OCI-LY7 (cell line): ENCODE data around the gene SLC9C1. TPM values are rescaled to one million over a fixed set of nuclear protein-coding genes. Genes with fewer than 3 reads are reported as not detected.

Source experiments
- BruUV-seq: library from RNA; stranded (reverse); fragments of 400-500 nt; replicated peaks from 2 replicates; lab custom pipeline; 2021; lab: Mats Ljungman, UMichigan
- CTCF ChIA-PET: fragments of 300-600 bp; sonication (Branson Sonifier 250); formaldehyde crosslinking; loops from one replicate; lab custom pipeline; 2022; ENCODE audit warnings: antibody characterized with exemption; ENCODE audit not compliant: unreplicated experiment; lab: Charles Lee
- POLR2A ChIA-PET: fragments of 300-600 bp; sonication (Branson Sonifier 250); formaldehyde crosslinking; loops from one replicate; lab custom pipeline; 2022; ENCODE audit warnings: antibody characterized with exemption; lab: Charles Lee
- DNase-seq: peaks from one replicate; pipeline ENCODE4 v3.0.0-alpha.2; 2015; ENCODE audit warnings: low spot score
- H2AFZ ChIP-seq: fragments of 200-600 bp; sonication (generic), shearing (Covaris generic); 2 replicates; pipeline ENCODE4 v1.6.1; 2014; ENCODE audit warnings: mild to moderate bottlenecking, antibody characterized with exemption, low read length, moderate library complexity
- H3K27ac ChIP-seq: fragments of 200-600 bp; sonication (generic); 2 replicates; pipeline ENCODE4 v1.5.1; 2014; ENCODE audit warnings: mixed run types, low read depth, mild to moderate bottlenecking, moderate library complexity, low read length, inconsistent platforms; ENCODE audit not compliant: poor library complexity, severe bottlenecking
- H3K36me3 ChIP-seq: fragments of 200-600 bp; sonication (generic); 2 replicates; pipeline ENCODE4 v1.6.1; 2014; ENCODE audit warnings: mild to moderate bottlenecking, antibody characterized with exemption, low read length, moderate library complexity, mixed read lengths; ENCODE audit not compliant: insufficient read depth
- H3K4me1 ChIP-seq: fragments of 200-600 bp; sonication (generic); 2 replicates; pipeline ENCODE4 v1.5.1; 2014; ENCODE audit warnings: mild to moderate bottlenecking, low read length; ENCODE audit not compliant: insufficient read depth, poor library complexity, severe bottlenecking
- H3K4me2 ChIP-seq: fragments of 200-600 bp; sonication (generic); 2 replicates; pipeline ENCODE4 v1.6.1; 2014; ENCODE audit warnings: mild to moderate bottlenecking, low read length
- H3K4me3 ChIP-seq: fragments of 200-600 bp; sonication (generic); 2 replicates; pipeline ENCODE4 v1.5.1; 2014; ENCODE audit warnings: mild to moderate bottlenecking, low read depth, low read length; ENCODE audit not compliant: poor library complexity, severe bottlenecking
- H3K79me2 ChIP-seq: fragments of 200-600 bp; sonication (generic); 2 replicates; pipeline ENCODE4 v1.6.1; 2016; ENCODE audit warnings: low read depth, mild to moderate bottlenecking, low read length, moderate library complexity, mixed read lengths; ENCODE audit not compliant: insufficient read depth
- H3K9me2 ChIP-seq: fragments of 200-600 bp; sonication (generic); 2 replicates; pipeline ENCODE4 v1.6.1; 2016; ENCODE audit warnings: mild to moderate bottlenecking, low read length, mixed read lengths; ENCODE audit not compliant: insufficient read depth
- H3K9me3 ChIP-seq: fragments of 200-600 bp; sonication (generic); 2 replicates; pipeline ENCODE4 v1.6.1; 2014; ENCODE audit warnings: mild to moderate bottlenecking, mixed run types, low read length, mixed read lengths
- H4K20me1 ChIP-seq: fragments of 200-600 bp; sonication (generic); 2 replicates; pipeline ENCODE4 v1.6.1; 2014; ENCODE audit warnings: mild to moderate bottlenecking, antibody characterized with exemption, low read length, moderate library complexity, mixed read lengths; ENCODE audit not compliant: insufficient read depth
- CTCF ChIP-seq: fragments of 200-600 bp; sonication (generic); conservative IDR thresholded peaks from 2 replicates; pipeline ENCODE4 v1.5.1; 2014; ENCODE audit warnings: mild to moderate bottlenecking, antibody characterized with exemption, low read length, moderate library complexity, mixed read lengths
- EZH2phosphoT487 ChIP-seq: fragments of 200-600 bp; sonication (generic); IDR thresholded peaks from 2 replicates; pipeline ENCODE4 v1.6.1; 2018; ENCODE audit warnings: low read depth, borderline replicate concordance, mild to moderate bottlenecking, mixed run types, antibody characterized with exemption, low read length, moderate library complexity, mixed read lengths
- intact Hi-C: fragments of 100-400 bp; cut with micrococcal nuclease; formaldehyde crosslinking; loops from one replicate; pipeline ENCODE4 v1.10.0; 2022; ENCODE audit not compliant: unreplicated experiment
- total RNA-seq, 2 experiments: library from RNA; depleted of rRNA in 1 of 2; stranded (reverse); fragments of >200 nt in 1 of 2; shearing (Covaris generic) in 1 of 2; gene quantifications; 2 replicates each; pipeline ENCODE4 v1.2.3, GENCODE V29; 2014 to 2022

Gene SLC9C1
- total RNA-seq, 2 experiments from 2014 or later = not detected

DNA sequence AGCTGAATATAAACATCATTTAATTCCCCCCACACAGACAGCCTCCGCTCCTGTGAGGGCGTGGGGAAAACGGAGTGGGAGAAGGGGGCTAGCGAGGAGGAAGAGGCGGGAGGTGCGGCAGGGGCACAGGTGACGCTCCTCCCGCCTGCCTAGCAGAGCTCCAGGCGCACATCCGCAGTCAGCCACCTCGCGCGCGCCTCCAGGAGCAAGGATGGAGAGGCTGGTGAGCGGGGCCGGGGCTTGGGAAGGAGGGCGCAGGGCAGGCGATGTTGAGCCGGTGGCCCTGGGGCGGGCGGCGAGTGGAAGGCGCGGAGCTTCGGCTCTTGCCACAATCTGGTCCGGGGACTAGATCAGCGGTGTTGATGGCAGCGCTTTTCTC lies 39.0 kb upstream of the SLC9C1 start, which contains the start of gene CD200:
TSS of gene CD200 (plus strand) at position 155 of the 379 bp plus-strand sequence. CDS start at position 212, 57 bp downstream.
- Histone ChIP-seq H3K36me3 (no peaks in the 10 kb centered on the region), H4K20me1 (no peaks in the 10 kb centered on the region), H3K79me2 (no peaks in the 10 kb centered on the region), H3K27ac (no peak within 1 kb of the TSS), H2AFZ (peak within 1 kb of the TSS; percentile 52; the same call in 1 of the 2 replicates), H3K4me3 (peak within 1 kb of the TSS; percentile 57), H3K9me3 (no peaks in the 10 kb centered on the region), H3K9me2 (no peaks in the 10 kb centered on the region), H3K4me2 (peak within 1 kb of the TSS; percentile 65), H3K4me1 (no peaks in the 10 kb centered on the region)
- POLR2A ChIA-PET = interaction anchor here (0.7 to 1.2 kb wide), 6 partner anchors 14 to 64 kb away, joined by 3 to 5 read pairs (median 4); partner anchors contain the start of gene SLC9C1
- peak; percentile 12 for DNase-seq
- CTCF ChIA-PET = no interaction called here
- BruUV-seq = no TSS peak
- TF ChIP-seq CTCF = no peak
- TF ChIP-seq EZH2phosphoT487 = no peak
- intact Hi-C loops = no loop called here

- Histone ChIP-seq H3K4me3 (no peak overlapping the region), H4K20me1 (no peaks in the 10 kb centered on the region), H3K9me3 (no peaks in the 10 kb centered on the region), H3K36me3 (no peaks in the 10 kb centered on the region), H3K79me2 (no peaks in the 10 kb centered on the region), H3K27ac (no peak overlapping the region), H3K4me1 (peaks cover 3% of the 10 kb centered on the region), H3K9me2 (no peaks in the 10 kb centered on the region), H2AFZ (no peak overlapping the region), H3K4me2 (no peak overlapping the region)
- POLR2A ChIA-PET = interaction anchor here (0.5 to 0.8 kb wide), 3 partner anchors 54 to 234 kb away, joined by 3 to 6 read pairs (median 3); no protein-coding TSS in a partner anchor
- BruUV-seq = no TSS peak
- no peak for TF ChIP-seq CTCF
- TF ChIP-seq EZH2phosphoT487 = no peak
- DNase-seq = no peak
- CTCF ChIA-PET = no interaction called here
- intact Hi-C loops = no loop called here
Observed at GRCh38 chr3:112331851-112332250, 37.8 kb upstream of the SLC9C1 start.

DNA sequence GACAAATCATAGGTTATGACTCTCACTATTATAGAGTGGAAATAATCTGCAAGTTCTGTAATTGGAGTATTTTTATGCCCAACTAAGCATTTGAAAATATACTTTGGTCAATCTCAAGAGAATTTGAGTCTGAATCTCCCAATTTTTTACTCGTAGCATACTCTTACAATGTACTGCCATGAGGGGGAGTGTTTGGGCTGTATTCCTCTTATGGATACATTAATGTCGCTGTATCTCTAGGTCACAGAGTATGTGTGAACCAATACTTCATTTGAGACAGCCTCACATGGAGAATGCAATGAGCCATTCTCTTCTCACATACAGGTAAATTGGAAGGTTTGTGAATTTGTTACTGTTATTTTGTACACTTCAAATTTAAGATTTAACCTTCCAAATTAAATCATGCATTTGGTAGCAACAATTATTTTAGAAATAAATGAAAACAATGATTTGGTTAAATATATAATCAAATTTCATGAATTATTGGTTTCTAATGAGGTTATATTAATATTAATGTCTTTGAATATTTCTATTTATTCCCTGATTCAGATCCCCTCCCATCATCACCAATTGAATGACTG lies 33.4 kb upstream of the SLC9C1 start:
- TF ChIP-seq CTCF (peak; percentile 93), EZH2phosphoT487 (no peak)
- H2AFZ ChIP-seq = peak overlapping the region; percentile 76
- CTCF ChIA-PET = no interaction called here
- H3K4me1 ChIP-seq = peaks cover 6% of the 10 kb centered on the region
- no peaks in the 10 kb centered on the region for H4K20me1 ChIP-seq
- POLR2A ChIA-PET = no interaction called here
- H3K36me3 ChIP-seq = no peaks in the 10 kb centered on the region
- H3K9me2 ChIP-seq = no peaks in the 10 kb centered on the region
- H3K9me3 ChIP-seq = no peaks in the 10 kb centered on the region
- intact Hi-C loops = loop anchor here (1.0 to 2.0 kb wide), 5 partner anchors 34 to 217 kb away; no protein-coding TSS in a partner anchor
- H3K4me3 ChIP-seq = no peak overlapping the region
- BruUV-seq = no TSS peak
- no peak overlapping the region for H3K4me2 ChIP-seq
- no peak overlapping the region for H3K27ac ChIP-seq
- peak; percentile 83 for DNase-seq
- H3K79me2 ChIP-seq = no peaks in the 10 kb centered on the region
